Mammary epithelial cell (primary cell): ENCODE data around the gene TOM1L2.

Source experiments
- CTCF ChIP-seq, 2 donors: IDR thresholded peaks in 1 of 2; conservative IDR thresholded peaks in 1 of 2; 2 replicates each; pipeline ENCODE4 v1.5.1; 2011 to 2012; ENCODE audit warnings: inconsistent platforms in 2 of 2, low read length in 2 of 2, mild to moderate bottlenecking in 2 of 2, control low read depth in 1 of 2, low read depth in 1 of 2; ENCODE audit not compliant: insufficient read depth in 1 of 2; ENCODE audit errors: extremely low read depth in 1 of 2
- EZH2 ChIP-seq: IDR thresholded peaks from 2 replicates; pipeline ENCODE4 v1.6.1; 2012; ENCODE audit warnings: low read length, inconsistent platforms, borderline replicate concordance

- TF ChIP-seq CTCF (conservative IDR thresholded peaks at IDR 0.05 in 1 of 2, IDR thresholded peaks at IDR 0.05 in 1 of 2; ENCODE audit: extremely low read depth in 1 of 2, insufficient read depth in 1 of 2, low read depth in 1 of 2, low read length in 2 of 2) (no peak), EZH2 (no peak)
Observed at GRCh38 chr17:17874478-17874877, 97.7 kb downstream of the TOM1L2 start.
